HEK293 (cell line): Measurements from ENCODE around the gene RALY.

ENCODE experiments used
- ZNF623 ChIP-seq: fragments of 450-650 bp; formaldehyde crosslinking; IDR thresholded peaks from 2 replicates; pipeline ENCODE4 v1.5.1; 2016; ENCODE audit warnings: missing biosample characterization, missing genetic modification characterization
- ZNF639 ChIP-seq: fragments of 450-650 bp; formaldehyde crosslinking; IDR thresholded peaks from 2 replicates; pipeline ENCODE4 v1.5.1; 2016; ENCODE audit warnings: missing biosample characterization, missing genetic modification characterization
- TF ChIP-seq, protein P1 (sequence below): fragments of 450-650 bp; formaldehyde crosslinking; IDR thresholded peaks from 2 replicates; pipeline ENCODE4 v1.5.1; 2016; ENCODE audit warnings: missing biosample characterization, missing genetic modification characterization
- TF ChIP-seq, protein P2 (sequence below): fragments of 450-650 bp; formaldehyde crosslinking; IDR thresholded peaks from 2 replicates; pipeline ENCODE4 v1.5.1; 2016; ENCODE audit warnings: missing biosample characterization, missing genetic modification characterization

DNA sequence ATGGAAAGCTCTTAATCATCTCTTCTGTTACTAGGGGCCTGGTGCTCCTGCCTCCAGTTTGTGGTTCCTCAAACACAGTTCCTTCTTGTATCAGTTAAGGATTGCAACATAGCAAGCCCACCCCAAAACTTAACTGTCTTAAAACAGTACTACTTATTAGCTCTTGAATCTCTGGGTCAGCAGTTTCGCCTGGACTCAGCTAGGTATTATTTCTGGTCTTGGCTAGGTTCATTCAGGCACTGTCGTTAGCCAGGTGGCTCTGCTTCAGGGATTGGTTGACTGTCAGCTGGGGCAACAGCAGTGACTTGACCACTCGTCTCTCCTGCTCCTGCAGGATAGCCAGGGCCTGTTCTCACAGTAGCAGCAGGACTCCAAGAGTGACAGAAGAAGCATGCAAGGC lies 30.0 kb upstream of the RALY start:
- TF ChIP-seq, protein P1, sequence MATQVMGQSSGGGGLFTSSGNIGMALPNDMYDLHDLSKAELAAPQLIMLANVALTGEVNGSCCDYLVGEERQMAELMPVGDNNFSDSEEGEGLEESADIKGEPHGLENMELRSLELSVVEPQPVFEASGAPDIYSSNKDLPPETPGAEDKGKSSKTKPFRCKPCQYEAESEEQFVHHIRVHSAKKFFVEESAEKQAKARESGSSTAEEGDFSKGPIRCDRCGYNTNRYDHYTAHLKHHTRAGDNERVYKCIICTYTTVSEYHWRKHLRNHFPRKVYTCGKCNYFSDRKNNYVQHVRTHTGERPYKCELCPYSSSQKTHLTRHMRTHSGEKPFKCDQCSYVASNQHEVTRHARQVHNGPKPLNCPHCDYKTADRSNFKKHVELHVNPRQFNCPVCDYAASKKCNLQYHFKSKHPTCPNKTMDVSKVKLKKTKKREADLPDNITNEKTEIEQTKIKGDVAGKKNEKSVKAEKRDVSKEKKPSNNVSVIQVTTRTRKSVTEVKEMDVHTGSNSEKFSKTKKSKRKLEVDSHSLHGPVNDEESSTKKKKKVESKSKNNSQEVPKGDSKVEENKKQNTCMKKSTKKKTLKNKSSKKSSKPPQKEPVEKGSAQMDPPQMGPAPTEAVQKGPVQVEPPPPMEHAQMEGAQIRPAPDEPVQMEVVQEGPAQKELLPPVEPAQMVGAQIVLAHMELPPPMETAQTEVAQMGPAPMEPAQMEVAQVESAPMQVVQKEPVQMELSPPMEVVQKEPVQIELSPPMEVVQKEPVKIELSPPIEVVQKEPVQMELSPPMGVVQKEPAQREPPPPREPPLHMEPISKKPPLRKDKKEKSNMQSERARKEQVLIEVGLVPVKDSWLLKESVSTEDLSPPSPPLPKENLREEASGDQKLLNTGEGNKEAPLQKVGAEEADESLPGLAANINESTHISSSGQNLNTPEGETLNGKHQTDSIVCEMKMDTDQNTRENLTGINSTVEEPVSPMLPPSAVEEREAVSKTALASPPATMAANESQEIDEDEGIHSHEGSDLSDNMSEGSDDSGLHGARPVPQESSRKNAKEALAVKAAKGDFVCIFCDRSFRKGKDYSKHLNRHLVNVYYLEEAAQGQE (tag by site-specific recombination) = no peak
- TF ChIP-seq, protein P2, sequence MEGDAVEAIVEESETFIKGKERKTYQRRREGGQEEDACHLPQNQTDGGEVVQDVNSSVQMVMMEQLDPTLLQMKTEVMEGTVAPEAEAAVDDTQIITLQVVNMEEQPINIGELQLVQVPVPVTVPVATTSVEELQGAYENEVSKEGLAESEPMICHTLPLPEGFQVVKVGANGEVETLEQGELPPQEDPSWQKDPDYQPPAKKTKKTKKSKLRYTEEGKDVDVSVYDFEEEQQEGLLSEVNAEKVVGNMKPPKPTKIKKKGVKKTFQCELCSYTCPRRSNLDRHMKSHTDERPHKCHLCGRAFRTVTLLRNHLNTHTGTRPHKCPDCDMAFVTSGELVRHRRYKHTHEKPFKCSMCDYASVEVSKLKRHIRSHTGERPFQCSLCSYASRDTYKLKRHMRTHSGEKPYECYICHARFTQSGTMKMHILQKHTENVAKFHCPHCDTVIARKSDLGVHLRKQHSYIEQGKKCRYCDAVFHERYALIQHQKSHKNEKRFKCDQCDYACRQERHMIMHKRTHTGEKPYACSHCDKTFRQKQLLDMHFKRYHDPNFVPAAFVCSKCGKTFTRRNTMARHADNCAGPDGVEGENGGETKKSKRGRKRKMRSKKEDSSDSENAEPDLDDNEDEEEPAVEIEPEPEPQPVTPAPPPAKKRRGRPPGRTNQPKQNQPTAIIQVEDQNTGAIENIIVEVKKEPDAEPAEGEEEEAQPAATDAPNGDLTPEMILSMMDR = no peak
- no peak for TF ChIP-seq ZNF639 (tag by site-specific recombination)
- no peak for TF ChIP-seq ZNF623 (tag by site-specific recombination)
